HTERT RPE-1 (cell line): ENCODE measurements around the gene TCAP.
"Not testable (repeated sequence)": the region's sequence is repeated elsewhere in the genome, so short reads cannot be mapped to it uniquely, and the experiment has no call there.

Experiments used
- in situ Hi-C: fragments of 300-500 bp; cut with MboI; formaldehyde crosslinking; loops from 4 replicates; pipeline ENCODE4 v1.14.3; 2020; ENCODE audit warnings: low sequenced_read_pairs

The TCAP gene

GRCh38 chr17:39678340-39679116, 13.4 kb downstream of the TCAP start:
- in situ Hi-C loops: no loop called here

DNA sequence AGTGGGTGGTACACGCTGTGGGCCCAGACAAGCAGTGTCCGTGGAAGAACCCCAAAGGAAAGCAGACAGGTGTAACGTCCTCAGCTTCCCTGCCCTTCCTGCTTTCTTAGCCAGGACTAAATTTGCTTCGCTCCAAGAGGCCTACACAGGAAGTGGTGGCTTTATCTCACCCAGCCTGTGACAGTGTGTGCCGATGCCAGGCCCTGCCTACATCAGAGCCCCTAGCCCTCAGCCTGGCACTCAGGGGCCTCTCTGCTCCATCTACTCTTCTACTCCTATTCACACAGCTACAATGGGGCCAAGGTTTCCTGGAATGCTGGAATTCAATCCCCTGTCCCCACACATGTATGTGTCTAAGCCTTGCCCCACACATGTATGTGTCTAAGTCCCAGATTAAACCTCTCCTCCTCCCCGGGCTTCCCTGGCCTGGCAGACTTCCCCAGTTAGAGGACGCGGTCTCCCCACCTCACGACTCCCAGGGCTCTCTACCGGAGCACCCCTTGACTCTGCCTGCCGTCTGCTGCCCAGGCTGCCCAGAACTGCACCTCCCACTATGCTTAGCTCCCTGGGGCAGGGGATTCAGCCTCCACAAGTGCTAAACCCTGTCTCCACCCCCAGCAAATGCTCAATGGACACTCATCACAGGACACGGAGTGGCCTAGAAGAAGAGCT, 14.5 kb downstream of the TCAP start:
- in situ Hi-C loops: no loop called here

DNA sequence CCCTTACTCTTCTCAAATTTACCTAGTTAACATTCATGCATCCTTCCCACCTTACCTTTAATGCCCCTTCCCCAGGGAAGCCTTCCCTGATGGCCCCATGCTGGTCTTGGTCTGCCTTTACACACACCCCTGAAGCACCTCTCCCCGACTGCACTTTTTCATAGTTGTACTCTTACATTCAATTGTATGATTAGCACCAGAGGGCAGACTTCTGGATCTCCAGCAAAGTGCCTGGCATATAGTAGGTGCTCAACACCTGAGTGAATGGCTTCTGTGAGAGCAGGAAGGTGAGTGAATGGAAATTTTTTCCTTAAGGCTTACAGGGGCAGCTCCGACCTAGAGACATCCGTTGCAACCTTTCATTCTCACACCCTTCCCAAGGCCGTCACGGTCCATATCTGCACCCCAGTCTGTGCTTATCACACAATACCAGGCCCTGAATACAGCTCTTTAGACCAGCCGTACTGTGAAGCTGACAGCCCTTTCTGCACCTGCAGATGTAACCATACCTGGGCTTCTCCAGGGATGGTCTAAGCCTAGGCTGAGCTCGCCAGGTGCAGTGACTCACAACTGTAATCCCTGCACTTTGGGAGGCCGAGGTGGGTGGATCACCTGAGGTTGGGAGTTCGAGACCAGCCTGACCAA, 18.3 kb downstream of the TCAP start:
- in situ Hi-C loops: no loop called here

- in situ Hi-C loops: no loop called here
Measured at GRCh38 chr17:39684369-39685192, 19.4 kb downstream of the TCAP start.

GRCh38 chr17:39687101-39687545, 22.0 kb downstream of the TCAP start:
- in situ Hi-C loops: no loop called here

DNA sequence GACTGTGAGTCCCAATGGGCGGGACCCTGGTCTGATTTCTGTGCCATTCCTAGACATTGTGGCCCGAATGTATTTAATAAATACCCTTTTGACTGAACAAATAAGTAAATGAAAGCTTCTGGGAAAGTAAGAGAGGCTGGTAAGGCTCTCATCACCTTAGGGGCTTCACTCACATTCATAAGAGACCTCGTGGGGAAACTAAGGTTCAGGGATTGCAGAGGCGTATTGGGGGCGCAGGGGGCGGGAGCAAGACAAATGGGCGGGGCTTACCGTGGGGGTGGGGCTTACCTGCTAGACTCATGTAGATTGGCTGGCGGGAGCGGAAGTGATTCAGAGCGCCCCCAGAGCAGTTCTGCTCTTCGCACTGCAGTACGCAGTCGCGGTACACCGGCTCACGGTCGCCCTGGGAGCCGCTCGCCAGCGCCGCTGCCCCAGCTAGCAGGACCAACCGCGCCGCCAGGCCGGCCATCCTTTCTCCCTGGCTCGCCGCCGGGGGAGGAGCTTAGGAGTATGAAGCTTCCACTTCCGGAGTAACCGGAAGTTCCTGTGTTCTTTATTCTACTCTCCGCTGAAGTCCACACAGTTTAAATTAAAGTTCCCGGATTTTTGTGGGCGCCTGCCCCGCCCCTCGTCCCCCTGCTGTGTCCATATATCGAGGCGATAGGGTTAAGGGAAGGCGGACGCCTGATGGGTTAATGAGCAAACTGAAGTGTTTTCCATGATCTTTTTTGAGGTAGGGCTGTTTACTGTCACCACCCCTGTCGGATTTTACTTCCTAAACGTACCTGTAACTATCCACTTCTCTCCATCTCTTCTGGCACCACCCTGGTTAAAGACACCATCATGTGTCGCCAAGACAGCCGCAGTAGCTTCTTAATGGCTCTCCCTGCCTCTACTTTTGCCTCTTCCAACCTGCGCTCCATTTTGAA, 22.7 kb downstream of the TCAP start, which contains the start of gene PGAP3:
Gene PGAP3, minus strand, starts transcription at position 512 of the 929 bp plus-strand sequence. Its CDS starts 43 bp downstream, at position 469.
- in situ Hi-C loops: no loop called here

- in situ Hi-C loops: no loop called here
Measured at GRCh38 chr17:39688475-39688835, 23.3 kb downstream of the TCAP start.

DNA sequence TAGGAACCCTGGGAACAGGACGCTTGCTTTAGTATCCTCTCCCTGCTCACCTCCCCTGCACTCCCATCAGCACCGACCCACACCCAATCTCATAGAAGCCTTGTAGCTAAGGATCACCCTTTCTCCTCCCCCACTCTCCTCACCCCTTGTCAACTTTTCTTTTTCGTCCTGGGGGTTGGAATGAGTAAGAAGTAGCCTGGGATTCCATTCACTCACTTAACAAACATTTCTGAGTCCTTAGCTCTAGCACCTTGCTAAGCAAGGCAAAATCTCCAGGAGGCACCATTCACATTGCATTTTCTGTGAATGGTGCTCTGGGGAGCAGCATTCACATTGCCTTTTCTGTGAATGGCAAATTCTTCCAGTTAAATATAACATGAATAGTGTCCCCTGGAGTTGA, 23.8 kb downstream of the TCAP start:
- in situ Hi-C loops: no loop called here

- in situ Hi-C loops: no loop called here
Measured at GRCh38 chr17:39694593-39694992, 29.4 kb downstream of the TCAP start.

DNA sequence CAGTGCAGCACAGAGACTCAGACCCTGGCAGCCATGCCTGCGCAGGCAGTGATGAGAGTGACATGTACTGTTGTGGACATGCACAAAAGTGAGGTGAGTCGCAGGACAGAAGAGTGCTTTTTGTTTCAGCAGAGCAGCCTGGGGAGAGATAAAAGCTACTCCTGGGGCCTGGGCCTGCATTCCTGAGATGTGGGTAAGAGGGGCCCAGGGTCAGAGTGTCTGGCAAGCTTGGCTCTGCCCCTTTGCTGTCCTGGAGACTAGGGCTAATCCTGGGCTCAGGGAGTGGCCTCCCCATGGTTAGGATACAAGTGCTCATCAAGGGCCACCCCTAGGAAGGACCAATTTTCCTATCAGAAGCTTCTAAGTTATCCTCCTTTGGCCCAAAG, 29.9 kb downstream of the TCAP start:
- in situ Hi-C loops: no loop called here

- in situ Hi-C loops: no loop called here
Measured at GRCh38 chr17:39696731-39697130, 31.6 kb downstream of the TCAP start.

- in situ Hi-C loops: no loop called here
Measured at GRCh38 chr17:39697961-39698360, 32.8 kb downstream of the TCAP start.

- in situ Hi-C loops: not testable (repeated sequence)
Measured at GRCh38 chr17:39699157-39699817, 34.1 kb downstream of the TCAP start.

- in situ Hi-C loops: no loop called here
Measured at GRCh38 chr17:39699818-39700147, 34.6 kb downstream of the TCAP start, which contains the start of gene ERBB2. Gene ERBB2 (plus strand): TSS chr17:39700064. CDS start chr17:39700239, 175 bp downstream.

- in situ Hi-C loops: no loop called here
Measured at GRCh38 chr17:39700148-39700987, 35.2 kb downstream of the TCAP start.

DNA sequence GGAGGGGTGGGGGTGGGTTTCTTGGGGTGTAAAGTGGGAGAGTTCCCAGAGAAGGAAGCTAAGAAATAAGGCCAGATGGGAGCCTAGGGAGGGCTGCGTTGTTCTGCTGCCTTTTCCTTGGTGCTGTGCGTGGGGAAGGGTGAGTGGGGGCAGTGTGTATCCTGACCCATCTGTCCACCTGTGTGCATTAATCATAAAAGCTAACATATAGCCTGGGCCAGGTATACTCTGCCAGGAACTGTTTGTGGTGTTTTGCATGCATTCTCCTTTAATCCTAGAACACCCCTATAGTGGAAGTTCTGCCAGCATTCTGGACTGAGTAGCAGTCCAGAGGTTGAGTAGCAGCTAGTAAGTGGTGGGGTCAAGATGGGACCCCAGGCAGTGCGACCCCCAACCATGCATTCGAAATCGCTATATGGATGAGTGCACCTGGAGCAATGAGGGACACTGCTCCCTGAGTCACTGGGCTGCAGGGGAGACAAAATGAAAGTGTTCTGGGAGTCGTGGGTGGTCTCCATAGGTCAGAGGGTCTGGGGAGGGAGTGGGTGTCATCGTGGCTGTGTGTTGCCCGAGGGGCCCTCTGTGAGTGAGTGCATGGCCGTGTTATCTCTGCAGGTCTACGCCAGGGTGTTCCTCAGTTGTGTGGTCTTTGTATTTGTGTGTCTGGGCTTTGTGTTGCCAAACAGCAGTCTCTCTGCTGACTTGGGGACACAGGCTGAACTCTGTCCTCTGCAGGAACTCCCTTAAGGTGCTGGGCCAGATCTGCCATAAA, 36.0 kb downstream of the TCAP start:
- in situ Hi-C loops: no loop called here

DNA sequence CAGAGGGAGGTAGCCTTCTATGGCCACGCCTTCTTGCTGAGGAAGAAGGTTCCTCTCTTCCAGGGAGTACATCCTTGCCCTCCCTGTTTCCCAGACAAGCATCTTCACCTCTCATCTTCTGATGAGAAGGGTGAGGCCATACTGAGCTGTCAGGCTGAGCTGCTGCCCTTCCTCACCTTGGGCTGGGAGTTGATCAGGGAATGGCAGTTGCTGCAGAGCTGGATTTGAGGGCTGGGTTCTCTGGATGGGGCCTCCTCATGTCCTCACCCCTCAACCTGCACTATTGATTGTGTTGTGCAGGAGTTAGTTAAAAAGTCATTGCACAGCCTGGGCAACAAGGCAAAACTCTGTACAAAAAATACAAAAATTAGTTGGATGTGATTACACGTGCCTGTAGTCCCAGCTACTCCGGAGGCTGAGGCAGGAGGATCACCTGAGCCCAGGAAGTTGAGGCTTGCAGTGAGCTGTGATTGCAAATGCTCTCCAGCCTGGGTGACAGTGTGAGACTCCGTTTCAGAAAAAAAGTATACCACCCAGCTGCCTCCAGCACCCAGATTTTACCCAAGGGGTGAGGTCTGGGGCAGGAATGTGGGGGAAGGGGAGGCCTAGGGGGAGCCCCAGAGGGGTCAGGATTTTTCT, 36.8 kb downstream of the TCAP start:
- in situ Hi-C loops: no loop called here
